CD4-positive, alpha-beta T cell treated with Interleukin-10 for 1 hour (primary cell): ENCODE results near the gene KATNB1.
"Not testable (repeated sequence)": the region's sequence is repeated elsewhere in the genome, so short reads cannot be mapped to it uniquely, and the experiment has no call there.

ENCODE experiments used
- DNase-seq: peaks from one replicate; pipeline ENCODE4 v3.0.0-alpha.2; 2020

KATNB1 gene

DNA sequence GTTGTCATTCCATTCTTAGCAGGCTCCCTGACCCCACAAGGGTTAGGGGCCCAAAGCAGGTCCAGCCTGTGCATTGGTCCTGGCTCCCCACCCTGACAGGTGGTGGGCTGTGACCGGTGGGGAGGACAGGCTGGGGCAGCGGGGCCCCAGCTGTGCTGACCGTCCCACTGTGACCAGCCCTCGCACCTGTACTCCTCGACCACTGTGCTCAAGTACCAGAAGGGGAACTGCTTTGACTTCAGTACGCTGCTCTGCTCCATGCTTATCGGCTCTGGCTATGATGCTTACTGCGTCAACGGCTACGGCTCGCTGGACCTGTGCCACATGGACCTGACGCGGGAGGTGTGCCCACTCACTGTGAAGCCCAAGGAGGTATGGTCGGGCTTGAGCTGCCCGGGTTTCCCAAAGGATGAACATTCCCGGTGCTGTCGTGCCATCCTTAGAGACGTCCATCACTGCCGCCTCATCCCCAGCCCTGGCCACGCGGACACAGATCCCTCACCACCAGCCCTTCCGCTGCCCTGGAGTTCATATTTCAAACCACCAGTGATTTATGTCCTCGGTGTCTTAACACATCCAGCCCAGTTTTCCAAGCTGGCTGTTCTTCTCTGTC is 33.7 kb upstream of the KATNB1 start:
- DNase-seq = no peak

DNA sequence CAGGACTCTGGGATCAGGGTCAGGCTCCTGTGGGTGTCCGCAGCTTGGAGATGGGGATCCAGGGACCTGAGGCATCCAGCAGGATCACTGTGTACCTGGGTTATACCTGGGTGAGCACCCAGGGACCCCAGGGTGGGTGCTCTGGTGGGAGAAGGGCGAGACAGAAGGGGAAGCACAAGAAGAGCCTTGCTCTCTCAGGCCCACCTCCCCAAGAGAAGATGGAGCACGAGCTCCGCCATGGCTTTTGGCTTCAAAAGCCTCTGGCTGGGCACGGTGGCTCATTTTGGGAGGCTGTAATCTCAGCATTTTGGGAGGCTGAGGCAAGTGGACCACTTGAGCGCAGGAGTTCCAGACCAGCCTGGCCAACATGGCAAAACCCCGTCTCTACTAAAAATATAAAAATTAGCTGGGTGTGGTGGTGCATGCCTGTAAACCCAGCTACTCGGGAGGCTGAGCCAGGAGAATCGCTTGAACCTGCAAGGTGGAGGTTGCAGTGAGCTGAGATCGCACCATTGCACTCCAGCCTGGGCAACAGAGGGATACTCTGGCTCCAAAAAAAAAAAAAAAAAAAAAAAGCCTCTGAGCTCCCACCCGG is 32.1 kb upstream of the KATNB1 start:
- no peak for DNase-seq

DNA sequence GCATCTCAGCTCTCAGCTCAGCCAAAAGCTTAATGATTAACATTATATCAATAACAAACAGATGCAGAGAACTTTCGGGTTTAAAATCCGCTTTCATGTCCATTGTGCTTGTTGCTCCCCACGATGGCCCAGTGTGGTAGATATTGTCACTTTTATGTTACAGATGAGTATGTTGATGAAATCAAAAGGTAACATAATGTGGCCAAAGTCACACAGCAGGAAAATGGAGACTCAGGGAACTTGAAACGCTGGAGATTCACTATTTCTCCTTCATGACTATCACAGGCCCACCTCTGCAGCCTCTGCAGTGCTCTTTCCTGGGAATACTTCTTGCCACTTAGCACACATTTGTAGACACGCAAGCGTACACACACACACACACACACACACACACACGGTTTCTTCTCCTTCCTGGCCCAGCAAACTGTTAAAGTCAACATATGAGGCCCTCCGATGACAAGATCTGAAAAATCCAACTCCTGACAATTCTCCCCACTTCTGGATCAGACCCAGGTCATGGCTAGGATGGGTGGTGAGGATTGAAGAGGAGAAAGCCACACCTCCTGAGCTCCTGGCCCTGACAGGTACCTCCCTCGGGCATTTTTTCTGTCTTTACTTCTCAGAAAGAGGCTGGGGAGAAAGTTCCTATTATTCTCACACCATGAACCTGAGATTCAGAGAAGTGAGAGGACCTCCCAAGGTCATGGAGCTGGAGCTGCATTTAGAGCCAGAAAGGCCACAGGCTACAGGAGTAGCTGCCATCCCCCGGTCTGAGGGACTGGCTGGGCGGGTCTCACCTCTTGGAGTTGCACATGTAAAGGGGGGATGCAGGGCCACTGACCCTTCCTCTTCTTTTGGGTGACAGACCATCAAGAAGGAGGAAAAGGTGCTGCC is 31.3 kb upstream of the KATNB1 start:
- no peak for DNase-seq

DNA sequence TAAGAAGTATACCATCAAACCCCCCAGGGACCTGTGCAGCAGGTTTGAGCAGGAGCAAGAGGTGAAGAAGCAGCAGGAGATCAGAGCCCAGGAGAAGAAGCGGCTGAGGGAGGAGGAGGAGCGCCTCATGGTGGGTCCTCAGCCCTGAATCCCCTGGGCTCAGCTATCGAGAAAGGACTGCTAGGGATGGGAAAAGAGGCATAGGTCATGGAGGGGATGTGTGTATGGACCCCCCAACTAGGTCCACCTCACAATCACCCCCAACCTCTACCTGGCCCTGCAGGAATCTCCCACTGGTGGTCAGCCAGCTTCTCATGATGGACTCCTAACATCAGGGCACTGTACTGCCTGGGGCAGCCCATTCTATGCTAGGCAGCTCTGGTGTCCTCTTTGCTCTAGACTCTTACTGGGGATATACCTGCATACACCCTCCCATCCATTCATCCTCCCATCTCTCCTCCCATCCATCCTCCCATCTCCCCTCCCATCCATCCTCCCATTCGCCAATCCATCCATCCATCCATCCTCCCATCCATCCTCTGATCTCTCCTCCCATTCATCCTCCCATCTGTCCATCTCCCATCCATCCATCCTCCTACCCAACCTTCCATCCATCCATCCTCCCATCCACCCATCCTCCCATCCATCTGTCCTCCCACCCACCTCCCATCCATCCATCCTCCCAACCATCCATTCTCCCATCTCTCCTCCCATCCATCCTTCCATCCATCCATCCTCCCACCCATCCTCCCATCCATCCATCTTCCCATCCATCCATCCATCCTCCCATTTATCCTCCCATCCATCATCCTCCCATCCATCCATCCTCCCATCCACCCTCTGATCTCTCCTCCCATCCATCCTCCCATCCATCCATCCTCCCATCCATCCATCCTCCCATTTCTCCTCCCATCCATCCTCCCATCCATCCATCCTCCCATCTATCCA is 30.4 kb upstream of the KATNB1 start:
- no peak for DNase-seq

DNA sequence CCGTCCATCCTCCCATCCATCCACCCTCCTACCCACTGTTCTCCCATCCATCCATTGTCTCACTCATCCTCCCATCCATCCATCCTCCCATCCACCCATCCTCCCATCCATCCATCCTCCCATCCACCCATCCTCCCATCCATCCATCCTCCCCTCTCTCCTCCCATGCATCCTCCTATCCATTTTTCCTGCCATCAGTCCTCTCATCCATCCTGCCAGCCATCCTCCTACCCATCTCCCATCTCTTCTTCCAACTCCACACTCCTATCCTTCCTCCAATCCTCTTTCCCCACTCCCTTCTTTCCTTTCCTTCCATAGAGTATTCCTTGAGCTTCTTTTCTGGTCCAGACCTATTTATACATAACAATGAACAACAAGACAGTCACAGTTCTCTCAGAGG is 28.9 kb upstream of the KATNB1 start:
- no peak for DNase-seq

GRCh38 chr16:57707331-57707730 is 28.2 kb upstream of the KATNB1 start:
- no peak for DNase-seq

- DNase-seq = no peak
Measured at GRCh38 chr16:57708168-57708567, 27.4 kb upstream of the KATNB1 start.

DNA sequence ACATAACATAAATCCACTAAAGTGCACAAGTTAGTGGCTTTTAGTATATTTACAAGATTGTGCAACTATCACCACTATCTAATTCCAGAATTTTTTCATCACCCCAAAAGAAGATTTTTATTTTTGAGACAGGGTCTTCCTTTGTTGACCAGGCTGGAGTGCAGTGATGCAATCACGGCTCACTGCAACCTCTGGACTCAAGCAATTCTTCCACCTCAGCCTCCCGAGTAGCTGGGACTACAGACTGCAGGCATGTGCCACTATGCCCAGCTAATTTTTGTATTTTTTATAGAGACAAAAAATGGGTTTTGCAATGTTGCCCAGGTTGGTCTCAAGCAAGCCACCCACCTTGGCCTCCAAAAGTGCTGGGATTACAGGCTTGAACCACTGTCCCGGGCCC is 25.9 kb upstream of the KATNB1 start:
- no peak for DNase-seq

DNA sequence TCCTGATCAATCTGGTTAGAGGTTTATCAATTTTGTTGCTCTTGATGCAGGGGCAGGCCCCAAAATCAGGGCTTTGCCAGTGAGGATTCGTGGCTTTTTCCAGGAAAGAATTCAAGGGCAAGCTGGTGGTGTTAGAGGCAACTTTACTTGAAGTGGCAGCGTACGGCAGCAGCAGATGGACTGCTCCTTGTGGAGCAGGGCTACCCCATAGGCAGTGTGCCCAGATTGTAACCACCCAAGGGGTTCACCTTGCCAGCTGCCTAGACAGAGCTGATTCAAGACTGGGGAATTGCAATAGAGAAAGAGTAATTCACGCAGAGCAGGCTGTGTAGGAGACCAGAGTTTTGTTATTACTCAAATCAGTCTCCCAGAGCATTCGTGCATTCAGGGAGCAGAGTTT is 24.2 kb upstream of the KATNB1 start:
- no peak for DNase-seq

DNA sequence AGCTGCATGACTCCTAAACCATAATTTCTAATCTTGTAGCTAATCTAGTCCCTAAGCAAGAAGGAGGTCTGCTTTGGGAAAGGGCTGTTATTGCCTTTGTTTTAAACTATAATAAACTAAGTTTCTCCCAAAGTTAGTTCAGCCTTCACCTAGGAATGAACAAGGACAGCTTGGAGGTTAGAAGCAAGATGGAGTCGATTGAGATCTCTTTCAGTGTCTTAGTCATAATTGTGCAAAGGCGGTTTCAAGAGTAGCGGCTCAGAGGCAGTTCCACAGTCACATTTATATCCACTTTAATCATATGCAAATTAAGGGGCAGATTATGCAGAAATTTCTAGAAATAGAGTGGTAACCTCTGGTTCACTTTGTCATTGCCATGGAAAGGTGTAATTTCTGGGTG is 23.6 kb upstream of the KATNB1 start:
- DNase-seq = no peak

DNA sequence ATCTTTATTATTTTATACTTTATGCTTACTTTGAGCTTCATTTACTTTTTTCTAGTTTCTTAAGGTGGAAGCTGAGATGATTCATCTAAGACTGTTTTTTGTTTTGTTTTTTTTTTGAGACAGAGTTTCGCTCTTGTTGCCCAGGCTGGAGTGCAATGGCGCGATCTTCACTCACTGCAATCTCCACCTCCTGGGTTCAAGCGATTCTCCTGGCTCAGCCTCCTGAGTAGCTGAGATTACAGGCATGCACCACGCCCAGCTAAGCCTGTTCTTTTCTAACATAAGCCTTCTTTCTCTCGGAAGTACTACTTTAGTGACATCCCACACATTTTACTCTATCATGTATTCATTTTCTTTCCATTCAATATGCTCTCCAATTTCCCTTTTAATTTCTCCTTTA is 23.0 kb upstream of the KATNB1 start:
- DNase-seq = not testable (repeated sequence)

- DNase-seq = no peak
Measured at GRCh38 chr16:57713596-57713995, 22.0 kb upstream of the KATNB1 start.

- no peak for DNase-seq
Measured at GRCh38 chr16:57714047-57714446, 21.5 kb upstream of the KATNB1 start.

DNA sequence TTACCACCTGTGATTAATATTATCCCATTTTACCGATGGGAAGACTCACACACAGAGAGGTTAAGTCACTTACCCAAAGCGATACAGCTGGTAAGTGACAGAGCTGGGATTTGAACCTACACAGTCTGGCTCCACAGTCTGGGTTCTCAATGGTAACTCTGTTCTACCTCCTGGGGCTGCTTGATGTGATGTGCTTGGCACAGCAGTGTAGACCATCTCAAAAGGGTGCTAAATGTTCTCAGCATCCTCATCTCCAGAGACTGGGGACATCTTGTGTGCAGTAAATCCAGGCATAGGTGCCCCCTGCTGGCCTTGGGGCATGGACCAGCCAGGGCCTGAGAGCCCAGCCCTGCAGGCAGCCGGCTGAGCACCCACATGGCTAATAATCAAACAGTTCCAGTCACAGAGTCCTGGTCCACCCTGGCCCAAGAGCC is 15.4 kb upstream of the KATNB1 start:
- peak; percentile 55 for DNase-seq

DNA sequence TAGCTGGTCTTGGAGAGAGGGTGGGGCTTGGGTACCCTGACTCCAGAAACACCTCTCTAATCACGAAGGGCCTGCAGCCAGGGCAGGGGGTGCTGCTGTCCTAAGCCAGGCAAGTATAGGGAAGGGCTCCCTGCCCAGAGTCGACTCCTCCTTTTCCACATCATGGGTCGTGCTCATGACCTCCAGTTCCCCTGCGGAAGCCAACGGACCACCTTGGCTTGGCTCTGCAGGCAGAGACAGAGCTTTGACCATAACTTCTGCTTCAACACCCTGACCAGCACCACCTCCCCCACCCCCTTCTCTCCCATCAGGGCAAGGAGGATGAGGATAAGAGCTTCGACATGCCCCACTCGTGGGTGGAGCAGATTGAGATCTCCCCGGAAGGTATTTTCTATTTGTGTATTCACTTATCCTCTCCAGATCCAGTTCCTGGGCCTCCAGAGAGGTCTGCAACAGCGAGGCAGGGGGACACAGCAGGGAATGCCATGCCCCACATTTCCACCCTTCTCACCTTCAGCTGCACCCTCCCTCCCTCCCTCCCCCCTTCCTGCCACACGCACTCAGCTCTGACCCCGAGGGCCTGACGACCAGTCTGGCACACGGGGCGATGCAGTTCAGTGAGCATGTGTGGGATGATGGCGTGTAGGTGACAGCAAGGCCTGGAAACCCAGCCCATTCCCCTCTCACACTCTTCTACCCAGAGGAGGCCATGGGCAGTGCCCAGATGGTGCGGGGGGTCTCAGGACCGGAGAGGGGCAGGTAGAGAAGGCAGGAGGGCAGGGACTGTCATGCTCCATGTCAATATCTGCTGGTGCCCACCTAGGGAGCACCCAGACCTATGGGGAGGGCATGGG is 14.0 kb upstream of the KATNB1 start:
- DNase-seq = no peak

DNA sequence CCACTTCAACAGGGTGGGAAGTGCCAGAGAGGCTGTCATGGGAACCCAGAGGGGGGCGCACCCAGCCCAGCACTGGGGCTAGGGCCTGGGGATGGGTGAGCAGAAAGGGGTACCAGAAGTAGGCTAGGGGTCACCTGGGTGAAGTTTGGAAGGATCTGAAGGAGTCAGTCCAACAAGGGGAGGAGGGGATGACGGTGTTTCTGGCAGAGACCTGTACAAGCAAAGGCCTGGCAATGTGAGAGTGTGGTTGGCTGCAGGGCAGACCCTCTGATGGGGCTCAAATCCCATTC is 13.4 kb upstream of the KATNB1 start:
- no peak for DNase-seq

DNA sequence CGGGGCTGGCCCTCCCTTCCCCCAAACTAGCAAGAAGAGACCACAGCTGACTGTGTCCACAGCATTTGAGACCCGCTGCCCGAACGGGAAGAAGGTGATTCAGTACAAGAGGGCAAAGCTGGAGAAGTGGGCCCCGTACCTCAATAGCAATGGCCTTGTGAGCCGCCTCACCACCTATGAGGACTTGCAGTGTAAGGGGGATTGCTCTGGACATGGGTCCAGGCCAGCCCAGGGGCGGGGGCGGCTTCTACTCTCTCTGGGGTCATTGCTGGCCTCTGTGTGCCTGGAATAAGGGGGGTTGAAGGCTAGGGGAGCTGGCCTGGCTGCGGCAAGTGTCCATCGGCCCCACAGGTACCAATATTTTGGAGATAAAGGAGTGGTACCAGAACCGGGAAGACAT is 12.9 kb upstream of the KATNB1 start:
- DNase-seq = no peak

DNA sequence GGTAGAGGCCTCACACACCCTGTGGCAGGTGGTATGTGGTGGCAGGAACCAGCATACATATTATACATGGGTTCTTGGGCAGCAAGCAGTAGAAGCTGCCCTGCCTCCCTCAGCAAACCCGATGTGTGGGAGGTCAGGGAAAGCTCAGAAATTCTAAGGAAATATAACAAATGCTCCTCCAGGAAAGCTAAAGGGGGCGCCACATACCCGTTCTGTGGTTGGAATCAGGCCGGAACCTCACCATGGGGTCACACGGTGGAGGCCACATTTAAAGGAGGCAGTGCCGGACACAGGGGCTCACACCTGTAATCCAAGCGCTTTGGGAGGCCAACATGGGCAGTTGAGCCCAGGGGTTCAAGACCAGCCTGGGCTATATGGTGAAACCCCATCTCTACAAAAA is 12.4 kb upstream of the KATNB1 start:
- DNase-seq = no peak

DNA sequence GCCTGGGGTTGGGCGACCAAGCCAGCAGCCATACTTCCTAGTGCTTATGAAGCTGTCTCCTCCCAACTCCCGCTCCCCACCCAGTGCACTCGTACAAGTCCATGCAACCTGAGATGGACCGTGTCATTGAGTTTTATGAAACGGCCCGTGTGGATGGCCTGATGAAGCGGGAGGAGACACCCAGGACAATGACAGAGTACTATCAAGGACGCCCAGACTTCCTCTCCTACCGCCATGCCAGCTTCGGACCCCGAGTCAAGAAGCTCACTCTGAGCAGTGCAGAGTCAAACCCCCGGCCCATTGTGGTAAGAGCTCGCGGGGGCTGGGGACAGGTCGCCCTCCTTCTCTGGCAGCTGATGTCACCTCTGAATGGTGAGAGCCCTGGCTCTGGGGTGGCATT is 11.0 kb upstream of the KATNB1 start:
- no peak for DNase-seq

DNA sequence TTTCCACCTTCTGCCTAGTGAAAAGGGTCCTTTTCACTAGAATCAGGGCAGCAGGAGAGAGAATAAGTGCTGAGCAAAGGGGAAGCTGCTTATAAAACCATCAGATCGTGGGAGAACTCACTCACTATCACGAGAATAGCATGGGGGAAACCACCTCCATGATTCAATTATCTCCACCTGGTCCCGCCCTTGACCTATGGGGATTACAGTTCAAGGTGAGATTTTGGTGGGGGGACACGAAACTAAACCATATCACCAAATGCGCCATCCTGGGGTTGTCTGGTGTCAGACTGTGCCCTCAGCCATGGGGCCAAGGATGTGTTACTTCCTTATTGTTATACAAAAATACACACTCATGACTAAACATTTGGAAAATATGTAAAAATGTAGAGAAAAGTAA is 10.4 kb upstream of the KATNB1 start:
- DNase-seq = no peak

GRCh38 chr16:57725554-57725953 is 10.0 kb upstream of the KATNB1 start:
- no peak for DNase-seq

DNA sequence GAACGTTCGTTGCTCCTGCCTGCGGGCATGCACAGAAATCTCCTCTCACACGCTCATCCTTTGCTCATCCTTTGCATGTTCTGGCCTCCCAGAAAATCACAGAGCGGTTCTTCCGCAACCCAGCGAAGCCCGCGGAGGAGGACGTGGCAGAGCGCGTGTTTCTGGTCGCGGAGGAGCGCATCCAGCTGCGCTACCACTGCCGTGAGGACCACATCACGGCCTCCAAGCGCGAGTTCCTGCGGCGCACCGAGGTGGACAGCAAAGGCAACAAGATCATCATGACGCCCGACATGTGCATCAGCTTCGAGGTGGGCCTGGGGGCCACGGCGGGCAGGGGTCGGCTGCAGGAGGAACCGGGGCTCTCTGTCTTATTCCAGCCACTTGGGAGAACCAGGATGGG is 9.6 kb upstream of the KATNB1 start:
- no peak for DNase-seq
